Spleen (tissue), 11 donors: ENCODE results near the gene PCDHGC3. TPM values are rescaled to one million over a fixed set of nuclear protein-coding genes. Genes with fewer than 3 reads are reported as not detected.

Experiments used
- DNase-seq: peaks from one replicate; pipeline ENCODE4 v3.0.0-alpha.2; 2020
- H3K27ac ChIP-seq, 8 donors: fragments of 200-600 bp; sonication (generic) in 7 of 8; 1 replicate in 4 of 8; 2 replicates in 4 of 8; pipeline versions ENCODE4 v1.5.0 to v1.8.0; 2016 to 2021; ENCODE audit warnings: inconsistent platforms in 4 of 8, mild to moderate bottlenecking in 4 of 8, moderate library complexity in 1 of 8
- H3K27me3 ChIP-seq, 7 donors: fragments of 200-600 bp; sonication (generic) in 6 of 7; replicated peaks in 1 of 7; 1 replicate in 4 of 7; 2 replicates in 3 of 7; pipeline versions ENCODE4 v1.5.0 to v1.8.0; 2016 to 2021; ENCODE audit warnings: inconsistent platforms in 3 of 7, mild to moderate bottlenecking in 1 of 7
- H3K36me3 ChIP-seq, 6 donors: fragments of 200-600 bp; sonication (generic) in 5 of 6; 1 replicate in 4 of 6; 2 replicates in 2 of 6; pipeline versions ENCODE4 v1.5.0 to v1.8.0; 2016 to 2021; ENCODE audit warnings: inconsistent platforms in 2 of 6
- H3K4me1 ChIP-seq, 6 donors: fragments of 200-600 bp; sonication (generic) in 5 of 6; 1 replicate in 3 of 6; 2 replicates in 3 of 6; pipeline versions ENCODE4 v1.5.0 to v1.8.0; 2016 to 2021; ENCODE audit warnings: inconsistent platforms in 3 of 6
- H3K4me3 ChIP-seq, 8 donors: fragments of 200-600 bp; sonication (generic) in 7 of 8; 1 replicate in 4 of 8; 2 replicates in 4 of 8; pipeline versions ENCODE4 v1.5.0 to v1.8.0; 2016 to 2021; ENCODE audit warnings: inconsistent platforms in 4 of 8, mild to moderate bottlenecking in 4 of 8, moderate library complexity in 2 of 8
- H3K9me3 ChIP-seq, 8 donors: fragments of 200-600 bp; sonication (generic) in 7 of 8; 1 replicate in 4 of 8; 2 replicates in 4 of 8; pipeline versions ENCODE4 v1.5.0 to v1.8.0; 2016 to 2021; ENCODE audit warnings: inconsistent platforms in 4 of 8
- POLR2A ChIP-seq, 3 donors: fragments of 450-650 bp; IDR thresholded peaks; one replicate each; pipeline ENCODE4 v1.5.1; 2017; ENCODE audit warnings: antibody characterized with exemption in 3 of 3, mild to moderate bottlenecking in 1 of 3
- POLR2AphosphoS5 ChIP-seq, 3 donors: sonication (generic); formaldehyde crosslinking; IDR thresholded peaks; one replicate each; pipeline ENCODE4 v1.5.1; 2017; ENCODE audit warnings: antibody characterized with exemption in 3 of 3
- WGBS, 5 donors: extraction: QIAGEN DNeasy Blood & Tissue Kit in 3 of 5; methylation state at CpG; one replicate each; pipeline versions ENCODE4 v1.1.5 to v1.1.7; 2013 to 2018; 5-methylcytosine and 5-hydroxymethylcytosine counted together
- intact Hi-C: fragments of 100-400 bp; cut with DNase I; formaldehyde crosslinking; loops from one replicate; pipeline ENCODE4 v1.15.0; 2023; ENCODE audit warnings: low total_unique reads
- polyA plus RNA-seq, 3 donors: library from polyadenylated mRNA; stranded (reverse); fragments of 200-250 nt; gene quantifications; one replicate each; pipeline ENCODE4 v1.2.1, GENCODE V29; 2013
- total RNA-seq, 7 donors: library from RNA; depleted of rRNA in 3 of 7; stranded (reverse); fragments of >200 nt in 3 of 7; fragmentation: NEBNext Ultra II Directional in 4 of 7; extraction: Animal tissue kit (Norgen Biotek cat#: 25700) in 4 of 7; gene quantifications; one replicate each; pipeline versions ENCODE4 v1.1.0 to v1.2.1, GENCODE V29; 2016 to 2021
- TF ChIP-seq, protein P1 (sequence below), 11 experiments: fragments of 200-600 bp in 7 of 11; fragments of 450-650 bp in 4 of 11; sonication (generic) in 4 of 11; IDR thresholded peaks in 8 of 11; conservative IDR thresholded peaks in 3 of 11; 1 replicate in 7 of 11; 2 replicates in 4 of 11; pipeline versions ENCODE4 v1.4.0 to v1.8.0; 2016 to 2021; ENCODE audit warnings: antibody characterized with exemption in 11 of 11, inconsistent platforms in 4 of 11, mild to moderate bottlenecking in 1 of 11
- donor health status: healthy with polysubstance abuse.
- donor health status: DM: no; HTN: no; CAD: no; lungs with moderate emphysema.
- donor health status: DM: no; HTN: no; CAD: no.
- donor health status: Bipolar disorder and iron deficiency.
- donor health status: healthy.
- donor health status: DM: no; HTN: no; CAD: no.
- donor health status: DM: yes; HTN: yes; CAD: no.

PCDHGC3 gene
- total and polyA plus RNA-seq, 10 donors = 7.0 to 26.7 (median 19.2) TPM

DNA sequence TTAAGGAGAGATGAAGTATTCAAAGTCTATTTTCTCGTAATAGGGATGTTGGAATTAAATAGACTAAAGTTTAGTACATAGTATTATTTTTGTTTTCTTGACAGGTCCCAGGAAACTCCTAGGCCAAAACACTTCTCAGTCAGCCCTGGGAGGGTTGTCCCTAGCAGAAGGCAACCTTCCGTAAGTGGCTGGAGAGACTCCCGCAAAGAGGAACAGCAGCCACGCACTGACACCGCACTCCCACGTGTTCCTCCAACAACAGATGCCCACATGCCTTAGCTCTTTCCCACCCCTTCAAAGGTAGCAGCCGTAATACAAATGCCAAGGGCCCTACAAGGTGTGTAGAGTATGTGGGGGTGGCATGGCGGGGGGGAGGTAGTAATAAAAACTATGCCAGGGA, 41.5 kb downstream of the PCDHGC3 start:
- H3K36me3 ChIP-seq = peaks cover 0 to 83% (median 38%) of the 10 kb centered on the region in 6 donors
- H3K27me3 ChIP-seq = no peaks in the 10 kb centered on the region
- H3K4me1 ChIP-seq = peaks cover 16 to 100% (median 63%) of the 10 kb centered on the region in 6 donors
- intact Hi-C loops = no loop called here
- TF ChIP-seq, protein P1, sequence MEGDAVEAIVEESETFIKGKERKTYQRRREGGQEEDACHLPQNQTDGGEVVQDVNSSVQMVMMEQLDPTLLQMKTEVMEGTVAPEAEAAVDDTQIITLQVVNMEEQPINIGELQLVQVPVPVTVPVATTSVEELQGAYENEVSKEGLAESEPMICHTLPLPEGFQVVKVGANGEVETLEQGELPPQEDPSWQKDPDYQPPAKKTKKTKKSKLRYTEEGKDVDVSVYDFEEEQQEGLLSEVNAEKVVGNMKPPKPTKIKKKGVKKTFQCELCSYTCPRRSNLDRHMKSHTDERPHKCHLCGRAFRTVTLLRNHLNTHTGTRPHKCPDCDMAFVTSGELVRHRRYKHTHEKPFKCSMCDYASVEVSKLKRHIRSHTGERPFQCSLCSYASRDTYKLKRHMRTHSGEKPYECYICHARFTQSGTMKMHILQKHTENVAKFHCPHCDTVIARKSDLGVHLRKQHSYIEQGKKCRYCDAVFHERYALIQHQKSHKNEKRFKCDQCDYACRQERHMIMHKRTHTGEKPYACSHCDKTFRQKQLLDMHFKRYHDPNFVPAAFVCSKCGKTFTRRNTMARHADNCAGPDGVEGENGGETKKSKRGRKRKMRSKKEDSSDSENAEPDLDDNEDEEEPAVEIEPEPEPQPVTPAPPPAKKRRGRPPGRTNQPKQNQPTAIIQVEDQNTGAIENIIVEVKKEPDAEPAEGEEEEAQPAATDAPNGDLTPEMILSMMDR (IDR thresholded peaks at IDR 0.05 in 8 of 11, conservative IDR thresholded peaks at IDR 0.05 in 3 of 11) = no peak
- TF ChIP-seq POLR2AphosphoS5 (IDR thresholded peaks at IDR 0.05) = no peak
- no peaks in the 10 kb centered on the region for H3K9me3 ChIP-seq
- WGBS, 5 donors = 61 to 86% (median 73%) methylated on average over 8 of the region's 8 CpGs
- peak overlapping the region in 4 of 8 donors; percentile 13 to 87 (median 44) for H3K27ac ChIP-seq
- no peak overlapping the region for H3K4me3 ChIP-seq
- DNase-seq = peak; percentile 72

DNA sequence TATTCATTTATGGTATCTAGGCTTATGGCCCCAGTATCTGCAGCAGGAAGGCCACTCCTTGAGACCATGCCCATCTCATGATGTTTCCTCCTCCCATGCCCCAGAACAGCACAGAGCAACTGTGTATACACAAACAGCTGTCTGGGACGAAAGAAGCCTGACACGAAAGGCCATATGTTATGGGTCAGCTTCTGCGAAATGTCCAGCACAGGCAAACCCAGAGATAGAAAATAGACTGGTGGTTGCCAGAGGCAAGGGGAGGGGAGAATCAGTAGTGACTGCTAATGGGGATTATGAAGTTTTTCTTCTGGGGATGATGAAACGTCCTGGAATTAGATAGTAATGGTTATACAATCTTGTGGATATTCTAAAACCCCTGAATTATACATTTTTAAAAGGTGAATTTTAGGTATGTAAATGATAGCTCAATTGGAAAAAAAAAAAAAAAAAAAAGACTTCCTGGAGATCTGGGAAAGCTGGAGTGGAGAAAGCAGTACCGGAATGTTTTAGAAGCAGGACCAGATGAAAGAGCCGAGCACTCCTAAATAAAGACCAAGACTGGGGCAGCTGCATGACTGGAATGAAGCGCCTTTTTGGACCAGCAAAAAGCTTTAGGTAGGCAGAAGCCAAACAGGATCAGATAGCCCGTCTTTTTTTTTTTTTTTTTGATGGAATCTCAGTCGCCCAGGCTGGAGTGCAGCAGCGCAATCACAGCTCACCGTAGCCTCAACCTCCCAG, 42.3 kb downstream of the PCDHGC3 start:
- peak; percentile 21 for DNase-seq
- Histone ChIP-seq H3K36me3 (peaks cover 0 to 91% (median 44%) of the 10 kb centered on the region in 6 donors), H3K27me3 (no peaks in the 10 kb centered on the region), H3K9me3 (no peaks in the 10 kb centered on the region), H3K4me3 (no peak overlapping the region), H3K4me1 (peaks cover 16 to 100% (median 63%) of the 10 kb centered on the region in 6 donors), H3K27ac (peak overlapping the region in 4 of 8 donors; percentile 13 to 87 (median 44))
- 89 to 90% (median 90%) methylated on average over 11 of the region's 11 CpGs for WGBS, 5 donors
- intact Hi-C loops = no loop called here
- TF ChIP-seq, protein P1 (IDR thresholded peaks at IDR 0.05 in 8 of 11, conservative IDR thresholded peaks at IDR 0.05 in 3 of 11) = no peak
- TF ChIP-seq POLR2A (IDR thresholded peaks at IDR 0.05) (no peak), POLR2AphosphoS5 (IDR thresholded peaks at IDR 0.05) (no peak)

DNA sequence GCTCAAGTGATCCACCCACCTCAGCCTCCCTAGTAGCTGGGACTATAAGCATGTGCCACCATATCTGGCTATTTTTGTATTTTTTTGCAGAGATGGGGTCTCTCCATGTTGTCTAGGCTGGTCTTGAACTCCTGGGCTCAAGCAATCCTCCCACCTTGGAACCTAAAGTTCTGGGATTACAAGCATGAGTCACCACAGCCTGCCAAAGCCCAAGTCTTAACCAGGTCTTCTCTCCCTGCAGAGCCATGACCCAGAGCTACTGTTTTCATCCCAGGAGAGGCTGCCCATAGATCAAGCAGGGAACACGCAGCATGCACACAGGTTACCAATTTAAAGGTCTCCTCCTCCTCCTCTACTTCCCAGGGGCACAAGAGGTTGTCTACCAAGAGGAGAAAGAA, 42.9 kb downstream of the PCDHGC3 start:
- 95 to 100% (median 100%) methylated on average over 1 of the region's 1 CpG for WGBS, 5 donors
- H3K4me1 ChIP-seq = peaks cover 14 to 100% (median 57%) of the 10 kb centered on the region in 6 donors
- no peak for TF ChIP-seq POLR2A (IDR thresholded peaks at IDR 0.05)
- TF ChIP-seq POLR2AphosphoS5 (IDR thresholded peaks at IDR 0.05) = no peak
- TF ChIP-seq, protein P1 (IDR thresholded peaks at IDR 0.05 in 8 of 11, conservative IDR thresholded peaks at IDR 0.05 in 3 of 11) = no peak
- intact Hi-C loops = no loop called here
- no peak for DNase-seq
- no peaks in the 10 kb centered on the region for H3K27me3 ChIP-seq
- H3K27ac ChIP-seq = peak overlapping the region in 1 of 8 donors; percentile 87
- H3K36me3 ChIP-seq = peaks cover 0 to 96% (median 49%) of the 10 kb centered on the region in 6 donors
- H3K4me3 ChIP-seq = no peak overlapping the region
- no peaks in the 10 kb centered on the region for H3K9me3 ChIP-seq
